ENCODE measurements around the gene SLC39A5.
"Not testable (repeated sequence)": the region's sequence is repeated elsewhere in the genome, so short reads cannot be mapped to it uniquely, and the experiment has no call there.

SLC39A5 gene

DNA sequence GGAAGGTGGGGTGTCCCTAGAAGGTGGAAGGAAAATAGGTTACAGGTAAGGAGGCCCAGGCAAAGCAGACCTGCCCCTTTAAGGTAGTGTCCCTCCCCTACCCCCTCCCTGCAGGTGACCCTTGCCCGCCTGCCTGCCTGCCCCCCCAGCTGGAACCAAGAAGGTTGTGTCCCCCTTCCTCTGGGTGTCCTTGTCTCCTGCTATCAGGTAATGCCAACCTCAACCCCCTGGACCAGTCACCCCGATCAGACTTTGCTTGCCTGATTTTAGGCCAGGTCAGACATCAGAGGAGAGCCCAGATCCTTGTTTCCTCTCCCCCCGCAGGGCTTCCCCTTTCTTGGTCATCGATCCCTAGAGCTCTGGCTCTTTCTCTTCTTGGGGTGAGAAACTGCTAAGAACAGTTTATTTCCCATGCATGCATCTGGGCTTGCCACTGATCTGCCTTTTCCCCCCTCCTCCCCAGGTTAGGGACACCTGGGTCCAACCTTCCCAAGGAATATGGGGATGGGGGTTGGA lies at the start of gene SLC39A5:
Gene SLC39A5, plus strand, starts transcription at position 136 of the 516 bp plus-strand sequence. CDS start 1,224 bp downstream, outside the sequence.
- DNase-seq = no peak

- no peak for DNase-seq
Observed at GRCh38 chr12:56186957-56187356, 42.9 kb upstream of the SLC39A5 start.

DNA sequence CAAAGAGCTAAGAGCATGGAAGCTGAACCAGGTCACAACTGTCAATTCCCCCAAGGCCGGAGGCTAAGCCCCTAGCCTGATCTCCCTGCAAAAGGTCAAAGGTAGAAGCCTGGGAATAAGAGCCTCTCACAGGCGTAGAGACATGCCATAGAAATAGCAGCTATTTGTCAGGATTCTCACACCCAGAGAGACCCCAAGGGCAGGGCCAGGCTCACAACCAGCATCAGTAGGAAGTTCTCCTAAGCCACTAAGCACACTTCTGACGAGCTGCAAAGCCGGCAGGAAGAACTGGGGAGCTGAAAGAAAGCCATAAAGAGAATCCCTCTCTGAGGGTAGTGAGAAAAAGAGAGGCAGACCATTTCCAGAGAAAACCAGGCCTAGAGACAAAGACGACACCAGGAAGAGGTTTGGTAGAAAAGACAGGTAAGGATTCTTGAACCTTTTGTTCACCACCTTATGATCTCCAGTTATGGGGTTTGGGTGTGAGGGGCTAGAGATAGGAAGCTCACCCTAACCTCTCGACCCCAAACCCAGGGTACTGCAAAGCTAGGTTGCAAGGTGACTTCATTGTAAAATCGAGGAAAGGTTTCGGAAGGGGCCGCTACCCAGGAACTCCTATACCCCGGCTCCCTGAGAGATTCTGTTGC lies 41.6 kb upstream of the SLC39A5 start:
- peak in 1 of 56 donors; percentile 10 for DNase-seq

GRCh38 chr12:56188778-56189098 lies 41.1 kb upstream of the SLC39A5 start:
- peak in 14 of 56 donors; percentile 6 to 50 (median 29) for DNase-seq

- DNase-seq = peak in 54 of 56 donors; percentile 22 to 91 (median 70)
Observed at GRCh38 chr12:56189099-56189917, 40.5 kb upstream of the SLC39A5 start, which contains the start of gene SMARCC2. TSS of gene SMARCC2 (minus strand) at chr12:56189483. CDS start at chr12:56189461, 22 bp downstream.

DNA sequence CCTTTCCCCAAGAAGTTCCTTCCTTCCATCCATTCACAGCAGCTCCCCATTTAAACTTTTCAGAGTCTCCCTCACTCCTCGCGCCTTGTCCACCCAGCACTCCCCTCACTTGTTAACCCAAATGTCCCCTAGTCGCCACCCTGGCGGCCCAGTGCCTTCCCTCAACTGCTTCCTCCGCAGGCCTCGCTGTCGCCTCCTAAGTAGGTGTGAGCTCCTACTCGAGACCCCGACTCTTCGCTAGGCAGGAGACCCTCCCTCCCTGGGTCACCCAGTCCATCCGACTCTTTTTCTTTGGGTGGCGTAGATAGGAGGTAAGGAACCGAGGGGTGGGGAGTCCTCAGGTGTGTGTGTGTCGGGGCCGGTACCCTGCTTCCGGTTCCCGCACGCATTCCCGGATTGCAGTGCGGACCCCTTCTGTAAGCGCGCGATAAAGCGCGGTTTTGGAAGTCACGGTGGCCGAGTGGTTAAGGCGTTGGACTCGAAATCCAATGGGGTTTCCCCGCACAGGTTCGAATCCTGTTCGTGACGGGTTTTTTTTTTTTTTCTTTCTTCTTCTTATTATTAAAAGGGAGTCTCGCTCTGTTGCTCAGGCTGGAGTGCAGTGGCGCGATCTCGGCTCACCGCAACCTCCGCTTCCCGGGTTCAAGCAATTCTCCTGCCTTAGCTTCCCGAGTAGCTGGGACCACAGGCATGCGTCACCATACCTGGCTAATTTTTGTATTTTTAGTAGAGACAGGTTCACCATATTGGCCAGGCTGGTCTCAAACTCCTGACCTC lies 39.7 kb upstream of the SLC39A5 start:
- peak in 54 of 56 donors; percentile 11 to 91 (median 68) for DNase-seq

GRCh38 chr12:56190695-56191155 lies 39.1 kb upstream of the SLC39A5 start:
- peak in 1 of 56 donors; percentile 37 for DNase-seq

GRCh38 chr12:56192582-56192981 lies 37.3 kb upstream of the SLC39A5 start:
- no peak for DNase-seq

GRCh38 chr12:56193025-56193578 lies 36.7 kb upstream of the SLC39A5 start:
- peak in 42 of 56 donors; percentile 1 to 82 (median 22) for DNase-seq

GRCh38 chr12:56196818-56197550 lies 32.9 kb upstream of the SLC39A5 start:
- not testable (repeated sequence) for DNase-seq

GRCh38 chr12:56197921-56198635 lies 31.8 kb upstream of the SLC39A5 start:
- no peak for DNase-seq

DNA sequence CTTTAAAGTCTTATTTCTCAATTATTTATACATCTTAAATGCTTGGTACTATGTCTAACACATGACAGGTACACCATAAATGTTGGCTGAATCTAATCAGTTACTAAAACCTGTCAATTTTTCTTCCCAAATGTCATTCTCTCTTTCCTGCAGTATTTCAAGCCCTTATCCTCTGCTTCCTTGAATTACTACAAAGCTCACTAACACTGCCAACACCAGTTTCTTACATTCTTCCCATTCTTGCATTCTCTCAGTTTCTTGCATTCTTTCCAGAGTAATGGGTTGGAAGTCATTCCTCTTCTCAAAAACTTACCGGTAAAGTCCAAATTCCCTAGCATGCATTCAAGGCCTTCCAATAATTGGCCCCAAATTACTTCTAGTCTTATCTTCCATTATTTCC lies 31.0 kb upstream of the SLC39A5 start:
- no peak for DNase-seq

- DNase-seq = no peak
Observed at GRCh38 chr12:56202366-56202765, 27.5 kb upstream of the SLC39A5 start.

- no peak for DNase-seq
Observed at GRCh38 chr12:56202838-56203237, 27.0 kb upstream of the SLC39A5 start.

DNA sequence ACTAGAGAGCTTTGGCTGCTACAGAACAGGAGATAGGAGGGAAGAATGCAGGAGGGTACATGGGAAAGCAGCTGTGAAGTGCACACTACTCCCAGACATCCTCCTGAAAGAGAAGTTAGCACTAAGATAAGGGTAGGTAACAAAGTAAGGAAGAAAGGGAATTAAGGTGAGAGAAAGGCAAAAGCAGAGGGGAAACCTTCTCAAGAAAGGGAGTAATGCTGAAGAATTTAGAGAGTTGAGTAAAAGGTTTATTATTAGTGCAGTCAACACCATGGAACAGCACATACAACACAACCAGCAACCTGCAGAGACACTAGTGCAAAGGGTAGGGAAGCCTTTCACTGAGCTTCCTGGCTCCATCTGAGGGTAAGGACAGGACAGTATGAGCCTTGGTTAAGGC lies 25.6 kb upstream of the SLC39A5 start:
- no peak for DNase-seq

DNA sequence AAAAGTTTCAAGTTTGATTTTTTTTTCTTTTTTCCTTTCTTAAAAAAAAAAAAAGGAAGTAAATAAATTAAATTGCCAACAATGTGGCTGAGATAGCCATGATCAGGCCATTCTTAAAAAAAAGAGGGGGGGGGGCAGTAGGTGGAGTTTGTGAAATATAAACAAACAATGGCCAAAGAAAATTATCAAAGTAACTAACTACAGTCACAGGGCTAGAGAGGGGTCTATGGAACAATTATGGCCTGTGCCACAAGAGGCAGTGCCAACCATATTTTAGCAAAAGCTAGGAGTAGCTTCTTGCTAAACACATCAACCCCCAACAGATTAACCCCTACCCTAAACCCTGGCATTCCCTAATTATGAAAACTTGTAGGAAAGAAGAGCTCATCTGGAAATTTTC lies 24.4 kb upstream of the SLC39A5 start:
- no peak for DNase-seq

- peak in 17 of 56 donors; percentile 0 to 33 (median 9) for DNase-seq
Observed at GRCh38 chr12:56206452-56207166, 23.2 kb upstream of the SLC39A5 start.

DNA sequence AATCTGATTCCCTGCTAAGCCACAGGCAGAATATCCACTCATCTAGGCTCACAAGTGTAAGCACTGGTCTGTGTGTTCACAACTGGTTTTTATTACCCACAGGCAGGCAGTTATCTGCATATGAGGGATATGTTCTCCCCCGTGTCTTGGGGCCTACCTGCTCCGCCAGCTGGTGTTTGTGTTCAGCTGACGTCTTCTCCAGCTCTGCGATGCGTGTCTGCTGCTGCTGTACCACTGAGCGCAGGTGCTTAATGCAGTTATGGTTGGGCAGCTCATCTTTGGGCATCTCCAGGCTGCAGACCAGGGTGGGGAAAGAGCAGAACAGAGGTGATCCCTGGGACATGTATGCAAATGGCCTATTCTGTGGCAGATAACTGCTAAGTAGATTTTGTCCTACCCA lies 21.8 kb upstream of the SLC39A5 start:
- DNase-seq = no peak

GRCh38 chr12:56212361-56212760 lies 17.5 kb upstream of the SLC39A5 start:
- no peak for DNase-seq
